ENCODE data around the gene DLX5.

GRCh38 chr7:97002555-97003261 is 21.9 kb downstream of the DLX5 start:
- TF ChIP-seq, protein P1, sequence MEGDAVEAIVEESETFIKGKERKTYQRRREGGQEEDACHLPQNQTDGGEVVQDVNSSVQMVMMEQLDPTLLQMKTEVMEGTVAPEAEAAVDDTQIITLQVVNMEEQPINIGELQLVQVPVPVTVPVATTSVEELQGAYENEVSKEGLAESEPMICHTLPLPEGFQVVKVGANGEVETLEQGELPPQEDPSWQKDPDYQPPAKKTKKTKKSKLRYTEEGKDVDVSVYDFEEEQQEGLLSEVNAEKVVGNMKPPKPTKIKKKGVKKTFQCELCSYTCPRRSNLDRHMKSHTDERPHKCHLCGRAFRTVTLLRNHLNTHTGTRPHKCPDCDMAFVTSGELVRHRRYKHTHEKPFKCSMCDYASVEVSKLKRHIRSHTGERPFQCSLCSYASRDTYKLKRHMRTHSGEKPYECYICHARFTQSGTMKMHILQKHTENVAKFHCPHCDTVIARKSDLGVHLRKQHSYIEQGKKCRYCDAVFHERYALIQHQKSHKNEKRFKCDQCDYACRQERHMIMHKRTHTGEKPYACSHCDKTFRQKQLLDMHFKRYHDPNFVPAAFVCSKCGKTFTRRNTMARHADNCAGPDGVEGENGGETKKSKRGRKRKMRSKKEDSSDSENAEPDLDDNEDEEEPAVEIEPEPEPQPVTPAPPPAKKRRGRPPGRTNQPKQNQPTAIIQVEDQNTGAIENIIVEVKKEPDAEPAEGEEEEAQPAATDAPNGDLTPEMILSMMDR (IDR thresholded peaks at IDR 0.05), result no peak
- TF ChIP-seq POLR2A (IDR thresholded peaks at IDR 0.05), result no peak
- no peak for TF ChIP-seq POLR2AphosphoS5 (IDR thresholded peaks at IDR 0.05; ENCODE audit: insufficient read depth in 1 of 2, low read depth in 1 of 2)

Data from vagina (tissue), 2 donors.